Neural cell (in vitro differentiated cells): ENCODE measurements around the gene MEIS3. TPM values are rescaled to one million over a fixed set of nuclear protein-coding genes. Genes with fewer than 3 reads are reported as not detected.
A peak's percentile ranks its signal among the peaks of the same experiment; 100 is the strongest.

Source experiments
- H2AFZ ChIP-seq: fragments of 200-600, 300-800 bp; sonication (generic), shearing (Covaris generic); 2 replicates; pipeline ENCODE4 v1.6.0; 2014; ENCODE audit warnings: low read depth, mild to moderate bottlenecking, antibody characterized with exemption, low read length, moderate library complexity
- H3F3A ChIP-seq: fragments of 200-600 bp; shearing (Covaris generic); 2 replicates; pipeline ENCODE4 v1.6.1; 2016; ENCODE audit warnings: mild to moderate bottlenecking, moderate library complexity, mixed read lengths, antibody characterized with exemption, low read length; ENCODE audit not compliant: insufficient read depth, poor library complexity, severe bottlenecking
- H3K27ac ChIP-seq: fragments of 200-600, 300-800 bp; sonication (generic), shearing (Covaris generic); 2 replicates; pipeline ENCODE4 v1.5.1; 2014; ENCODE audit warnings: mild to moderate bottlenecking, low read length, moderate library complexity
- H3K27me3 ChIP-seq: fragments of 300-800, 200-600 bp; sonication (generic), shearing (Covaris generic); 2 replicates; pipeline ENCODE4 v1.6.0; 2014; ENCODE audit warnings: mild to moderate bottlenecking, low read depth, low read length, moderate library complexity; ENCODE audit not compliant: insufficient read depth
- H3K36me3 ChIP-seq: fragments of 300-800, 200-600 bp; sonication (generic), shearing (Covaris generic); 2 replicates; pipeline ENCODE4 v1.5.1; 2014; ENCODE audit warnings: mild to moderate bottlenecking, antibody characterized with exemption, low read length, moderate library complexity; ENCODE audit not compliant: insufficient read depth
- H3K4me2 ChIP-seq: fragments of 300-800, 200-600 bp; sonication (generic), shearing (Covaris generic); 2 replicates; pipeline ENCODE4 v1.6.0; 2014; ENCODE audit warnings: mild to moderate bottlenecking, low read length
- H3K4me3 ChIP-seq: fragments of 300-800, 200-600 bp; sonication (generic), shearing (Covaris generic); 2 replicates; pipeline ENCODE4 v1.5.1; 2014; ENCODE audit warnings: mild to moderate bottlenecking, low read length, moderate library complexity
- H3K79me2 ChIP-seq: fragments of 200-600 bp; shearing (Covaris generic); replicated peaks from 2 replicates; pipeline ENCODE4 v1.6.0; 2014; ENCODE audit warnings: mild to moderate bottlenecking, low read length, moderate library complexity; ENCODE audit not compliant: insufficient read depth
- H3K9ac ChIP-seq: fragments of 300-800, 200-600 bp; sonication (generic), shearing (Covaris generic); 2 replicates; pipeline ENCODE4 v1.6.1; 2016; ENCODE audit warnings: mild to moderate bottlenecking, low read length, mixed read lengths
- H3K9me2 ChIP-seq: fragments of 200-600 bp; shearing (Covaris generic); 2 replicates; pipeline ENCODE4 v1.6.1; 2016; ENCODE audit warnings: mild to moderate bottlenecking, low read length, mixed read lengths; ENCODE audit not compliant: insufficient read depth
- H3K9me3 ChIP-seq: fragments of 200-600, 300-800 bp; sonication (generic), shearing (Covaris generic); 2 replicates; pipeline ENCODE4 v1.6.1; 2016; ENCODE audit warnings: mild to moderate bottlenecking, mixed run types, low read length, moderate library complexity, mixed read lengths
- H4K20me1 ChIP-seq: fragments of 200-600 bp; shearing (Covaris generic); 2 replicates; pipeline ENCODE4 v1.6.1; 2016; ENCODE audit warnings: mild to moderate bottlenecking, mixed run types; ENCODE audit not compliant: insufficient read depth
- CTCF ChIP-seq: fragments of 450-650 bp; IDR thresholded peaks from 2 replicates; pipeline ENCODE4 v1.5.1; 2014; ENCODE audit warnings: antibody characterized with exemption, mild to moderate bottlenecking, moderate library complexity; ENCODE audit not compliant: poor library complexity, severe bottlenecking
- EP300 ChIP-seq: fragments of 450-650 bp; conservative IDR thresholded peaks from 2 replicates; pipeline ENCODE4 v1.6.1; 2014; ENCODE audit warnings: antibody characterized with exemption, mild to moderate bottlenecking, moderate library complexity; ENCODE audit not compliant: poor library complexity, severe bottlenecking
- EZH2 ChIP-seq: fragments of 200-600, 300-800 bp; shearing (Covaris generic), sonication (generic); IDR thresholded peaks from 2 replicates; pipeline ENCODE4 v1.6.1; 2014; ENCODE audit warnings: antibody characterized with exemption, low read length, borderline replicate concordance, mild to moderate bottlenecking; ENCODE audit not compliant: insufficient read depth, poor library complexity, severe bottlenecking
- MXI1 ChIP-seq: fragments of 450-650 bp; conservative IDR thresholded peaks from 2 replicates; pipeline ENCODE4 v1.6.1; 2014; ENCODE audit warnings: antibody characterized with exemption, mild to moderate bottlenecking; ENCODE audit not compliant: poor library complexity, severe bottlenecking
- POLR2AphosphoS5 ChIP-seq: IDR thresholded peaks from 2 replicates; pipeline ENCODE4 v1.6.1; 2012
- RAD21 ChIP-seq: fragments of 450-650 bp; conservative IDR thresholded peaks from 2 replicates; pipeline ENCODE4 v1.6.1; 2014; ENCODE audit warnings: antibody characterized with exemption, mild to moderate bottlenecking, moderate library complexity
- REST ChIP-seq: IDR thresholded peaks from 2 replicates; pipeline ENCODE4 v1.6.1; 2012; ENCODE audit warnings: borderline replicate concordance
- SMC3 ChIP-seq: fragments of 450-650 bp; conservative IDR thresholded peaks from 2 replicates; pipeline ENCODE4 v1.6.1; 2014; ENCODE audit warnings: antibody characterized with exemption, mild to moderate bottlenecking, moderate library complexity; ENCODE audit not compliant: poor library complexity
- TAF1 ChIP-seq: IDR thresholded peaks from 2 replicates; pipeline ENCODE4 v1.6.1; 2012; ENCODE audit warnings: low read depth
- polyA plus RNA-seq: library from polyadenylated mRNA; depleted of rRNA; stranded (reverse); fragments of >200 nt; gene quantifications from 2 replicates; pipeline ENCODE4 v1.2.3, GENCODE V29; 2014

MEIS3 gene
- polyA plus RNA-seq, 1 donor from 2014 or later: 379 TPM

GRCh38 chr19:47445527-47445926 is 26.2 kb upstream of the MEIS3 start:
- Histone ChIP-seq H4K20me1 (no peaks in the 10 kb centered on the region), H2AFZ (no peak overlapping the region), H3K9me2 (no peaks in the 10 kb centered on the region), H3K9me3 (no peaks in the 10 kb centered on the region), H3K79me2 (no peaks in the 10 kb centered on the region), H3K4me2 (no peak overlapping the region), H3K27me3 (peaks cover 5% of the 10 kb centered on the region), H3K4me3 (peak overlapping the region; percentile 41), H3K9ac (no peak overlapping the region), H3K36me3 (no peaks in the 10 kb centered on the region), H3K27ac (no peak overlapping the region), H3F3A (no peaks in the 10 kb centered on the region)
- TF ChIP-seq TAF1: no peak
- no peak for TF ChIP-seq EP300
- no peak for TF ChIP-seq MXI1
- no peak for TF ChIP-seq CTCF
- TF ChIP-seq REST: no peak
- TF ChIP-seq POLR2AphosphoS5: no peak
- TF ChIP-seq RAD21: no peak
- TF ChIP-seq SMC3: no peak
- no peak for TF ChIP-seq EZH2

GRCh38 chr19:47444388-47444821 is 25.1 kb upstream of the MEIS3 start:
- Histone ChIP-seq H3K9me2 (no peaks in the 10 kb centered on the region), H3K4me2 (no peak overlapping the region), H3K4me3 (peak overlapping the region; percentile 52), H4K20me1 (no peaks in the 10 kb centered on the region), H3K27ac (peak overlapping the region; percentile 49), H3F3A (no peaks in the 10 kb centered on the region), H3K36me3 (no peaks in the 10 kb centered on the region), H3K27me3 (peaks cover 5% of the 10 kb centered on the region), H3K9ac (no peak overlapping the region), H3K79me2 (no peaks in the 10 kb centered on the region), H2AFZ (no peak overlapping the region), H3K9me3 (no peaks in the 10 kb centered on the region)
- TF ChIP-seq RAD21 (no peak), REST (peak; percentile 65), TAF1 (no peak), CTCF (no peak), SMC3 (peak; percentile 13), MXI1 (peak; percentile 55), POLR2AphosphoS5 (peak; percentile 98), EP300 (peak; percentile 100), EZH2 (no peak)
